Measurements from ENCODE around the gene GATA2.

DNA sequence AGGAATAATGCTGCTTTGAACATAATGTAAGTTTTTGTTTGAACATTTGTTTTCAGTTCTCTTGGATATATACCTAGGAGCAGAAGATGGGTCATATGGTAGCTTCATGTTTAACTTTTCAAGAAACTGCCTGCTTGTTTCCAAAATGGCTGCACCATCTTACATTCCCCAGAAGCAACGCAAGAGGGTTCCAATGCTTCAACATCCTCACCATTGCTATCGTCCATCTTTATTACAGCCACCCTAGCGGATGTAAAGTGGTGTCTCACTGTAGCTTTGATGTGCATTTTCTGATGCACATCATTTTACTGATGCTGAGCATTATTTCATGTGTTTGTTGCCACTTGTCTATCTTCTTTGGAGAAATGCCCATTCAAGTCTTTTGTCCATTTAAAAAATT is 46.4 kb upstream of the GATA2 start:
- TF ChIP-seq POLR2A (IDR thresholded peaks at IDR 0.05; ENCODE audit: insufficient read depth in 1 of 2, low read depth in 2 of 2, low read length in 2 of 2) (no peak), IKZF5 (CRISPR knock-in tag; IDR thresholded peaks at IDR 0.05) (no peak), RAD21 (CRISPR knock-in tag; IDR thresholded peaks at IDR 0.05) (no peak), GTF2F1 (IDR thresholded peaks at IDR 0.05; ENCODE audit: low read length) (no peak)
- TF ChIP-seq, protein P1, sequence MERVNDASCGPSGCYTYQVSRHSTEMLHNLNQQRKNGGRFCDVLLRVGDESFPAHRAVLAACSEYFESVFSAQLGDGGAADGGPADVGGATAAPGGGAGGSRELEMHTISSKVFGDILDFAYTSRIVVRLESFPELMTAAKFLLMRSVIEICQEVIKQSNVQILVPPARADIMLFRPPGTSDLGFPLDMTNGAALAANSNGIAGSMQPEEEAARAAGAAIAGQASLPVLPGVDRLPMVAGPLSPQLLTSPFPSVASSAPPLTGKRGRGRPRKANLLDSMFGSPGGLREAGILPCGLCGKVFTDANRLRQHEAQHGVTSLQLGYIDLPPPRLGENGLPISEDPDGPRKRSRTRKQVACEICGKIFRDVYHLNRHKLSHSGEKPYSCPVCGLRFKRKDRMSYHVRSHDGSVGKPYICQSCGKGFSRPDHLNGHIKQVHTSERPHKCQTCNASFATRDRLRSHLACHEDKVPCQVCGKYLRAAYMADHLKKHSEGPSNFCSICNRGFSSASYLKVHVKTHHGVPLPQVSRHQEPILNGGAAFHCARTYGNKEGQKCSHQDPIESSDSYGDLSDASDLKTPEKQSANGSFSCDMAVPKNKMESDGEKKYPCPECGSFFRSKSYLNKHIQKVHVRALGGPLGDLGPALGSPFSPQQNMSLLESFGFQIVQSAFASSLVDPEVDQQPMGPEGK (CRISPR knock-in tag; IDR thresholded peaks at IDR 0.05) = no peak
